CD14-positive monocyte (primary cell): ENCODE measurements around the gene CNFN. TPM values are rescaled to one million over a fixed set of nuclear protein-coding genes. Genes with fewer than 3 reads are reported as not detected.

Source experiments
- DNase-seq, 3 donors: peaks; one replicate each; pipeline ENCODE4 v3.0.0-alpha.2; 2011 to 2022
- H2AFZ ChIP-seq: 2 replicates; pipeline ENCODE4 v1.6.0; 2012; ENCODE audit warnings: mild to moderate bottlenecking, low read depth, low read length, inconsistent platforms; ENCODE audit not compliant: insufficient read depth, poor library complexity, severe bottlenecking
- H3K27ac ChIP-seq, 2 donors: 1 replicate in 1 of 2; 2 replicates in 1 of 2; pipeline ENCODE4 v1.5.1; 2012 to 2013; ENCODE audit warnings: low read length in 2 of 2, control low read depth in 1 of 2, inconsistent platforms in 1 of 2, low read depth in 1 of 2, mild to moderate bottlenecking in 1 of 2
- H3K27me3 ChIP-seq, 2 donors: one replicate each; pipeline versions ENCODE4 v1.6.0 to v1.6.1; 2011 to 2013; ENCODE audit warnings: low read length in 2 of 2; ENCODE audit not compliant: control insufficient read depth in 2 of 2, insufficient read depth in 2 of 2
- H3K36me3 ChIP-seq, 2 donors: replicated peaks in 1 of 2; 1 replicate in 1 of 2; 2 replicates in 1 of 2; pipeline versions ENCODE4 v1.5.1 to v1.6.1; 2012 to 2013; ENCODE audit warnings: low read length in 2 of 2, control low read depth in 1 of 2, inconsistent platforms in 1 of 2, mild to moderate bottlenecking in 1 of 2; ENCODE audit not compliant: insufficient read depth in 2 of 2, control insufficient read depth in 1 of 2
- H3K4me1 ChIP-seq, 2 donors: 1 replicate in 1 of 2; 2 replicates in 1 of 2; pipeline versions ENCODE4 v1.5.1 to v1.6.1; 2012 to 2013; ENCODE audit warnings: low read length in 2 of 2, control low read depth in 1 of 2, inconsistent platforms in 1 of 2, mild to moderate bottlenecking in 1 of 2, moderate library complexity in 1 of 2; ENCODE audit not compliant: insufficient read depth in 2 of 2, control insufficient read depth in 1 of 2
- H3K4me2 ChIP-seq: replicated peaks from 2 replicates; pipeline ENCODE3; 2012; ENCODE audit warnings: low read length, moderate library complexity, mild to moderate bottlenecking; ENCODE audit not compliant: poor library complexity, severe bottlenecking; ENCODE audit errors: extremely low read depth
- H3K4me3 ChIP-seq, 3 experiments: fragments of 200-600 bp in 1 of 3; sonication (generic) in 1 of 3; replicated peaks in 1 of 3; 1 replicate in 2 of 3; 2 replicates in 1 of 3; pipeline ENCODE4 v1.5.1; 2011 to 2013; ENCODE audit warnings: low read length in 3 of 3, mild to moderate bottlenecking in 3 of 3, control low read depth in 2 of 3, low read depth in 2 of 3, inconsistent platforms in 1 of 3, moderate library complexity in 1 of 3
- H3K79me2 ChIP-seq: 2 replicates; pipeline ENCODE4 v1.6.0; 2012; ENCODE audit warnings: mild to moderate bottlenecking, control low read depth, inconsistent platforms, low read length, moderate library complexity; ENCODE audit not compliant: insufficient read depth
- H3K9ac ChIP-seq: 2 replicates; pipeline ENCODE4 v1.6.0; 2017; ENCODE audit warnings: low read length, mild to moderate bottlenecking; ENCODE audit not compliant: insufficient read depth, poor library complexity, severe bottlenecking
- H3K9me3 ChIP-seq, 2 donors: replicated peaks in 1 of 2; 1 replicate in 1 of 2; 2 replicates in 1 of 2; pipeline versions ENCODE4 v1.5.1 to v1.6.1; 2012 to 2013; ENCODE audit warnings: low read length in 2 of 2, control low read depth in 1 of 2; ENCODE audit not compliant: control insufficient read depth in 1 of 2, insufficient read depth in 1 of 2
- H4K20me1 ChIP-seq: 2 replicates; pipeline ENCODE4 v1.6.0; 2012; ENCODE audit warnings: mild to moderate bottlenecking, low read length, control low read depth, moderate library complexity; ENCODE audit not compliant: insufficient read depth
- H3K27ac Mint-ChIP-seq, 7 donors: one replicate each; pipeline ENCODE4 v1.8.0; 2020; ENCODE audit warnings: mild to moderate bottlenecking in 7 of 7, mixed read lengths in 7 of 7, moderate library complexity in 6 of 7, inconsistent platforms in 2 of 7
- H3K27me3 Mint-ChIP-seq, 3 donors: one replicate each; pipeline ENCODE4 v1.8.0; 2021 to 2022; ENCODE audit warnings: low read depth in 3 of 3, mild to moderate bottlenecking in 3 of 3, mixed read lengths in 3 of 3, moderate library complexity in 3 of 3, inconsistent platforms in 1 of 3
- H3K36me3 Mint-ChIP-seq, 2 donors: one replicate each; pipeline ENCODE4 v1.8.0; 2020; ENCODE audit warnings: mixed read lengths in 2 of 2, inconsistent platforms in 1 of 2, mild to moderate bottlenecking in 1 of 2
- H3K4me1 Mint-ChIP-seq: one replicate; pipeline ENCODE4 v1.8.0; 2020; ENCODE audit warnings: mild to moderate bottlenecking, mixed read lengths
- H3K4me3 Mint-ChIP-seq, 2 donors: one replicate each; pipeline ENCODE4 v1.8.0; 2020; ENCODE audit warnings: mild to moderate bottlenecking in 2 of 2, mixed read lengths in 2 of 2, moderate library complexity in 1 of 2
- H3K9me3 Mint-ChIP-seq, 7 donors: one replicate each; pipeline ENCODE4 v1.8.0; 2020 to 2022; ENCODE audit warnings: mixed read lengths in 7 of 7, mild to moderate bottlenecking in 6 of 7, moderate library complexity in 6 of 7, inconsistent platforms in 2 of 7
- WGBS: methylation state at CpG from one replicate; pipeline ENCODE4 v1.1.5; 2013; ENCODE audit warnings: missing lambda C conversion rate; ENCODE audit not compliant: insufficient coverage; 5-methylcytosine and 5-hydroxymethylcytosine counted together
- intact Hi-C, 2 donors: fragments of 100-400 bp; cut with micrococcal nuclease; formaldehyde crosslinking; loops; one replicate each; pipeline versions ENCODE4 v1.15.0 to v1.15.1; 2023
- polyA plus RNA-seq, 3 donors: library from polyadenylated mRNA; depleted of rRNA in 1 of 3; unstranded in 2 of 3; stranded (reverse) in 1 of 3; fragments of 300-500 nt in 2 of 3; fragments of >200 nt in 1 of 3; fragmentation: Illumina TruSeq in 2 of 3; gene quantifications; 1 replicate in 2 of 3; 2 replicates in 1 of 3; pipeline ENCODE4 v1.2.3, GENCODE V29; 2012 to 2021
- TF ChIP-seq, protein P1 (sequence below): fragments of 200-600 bp; IDR thresholded peaks from one replicate; pipeline ENCODE4 v1.8.0; 2022; ENCODE audit warnings: antibody characterized with exemption, mild to moderate bottlenecking

CNFN gene
- polyA plus RNA-seq, 3 donors: 0.64 to 6.4 (median 3.4) TPM

DNA sequence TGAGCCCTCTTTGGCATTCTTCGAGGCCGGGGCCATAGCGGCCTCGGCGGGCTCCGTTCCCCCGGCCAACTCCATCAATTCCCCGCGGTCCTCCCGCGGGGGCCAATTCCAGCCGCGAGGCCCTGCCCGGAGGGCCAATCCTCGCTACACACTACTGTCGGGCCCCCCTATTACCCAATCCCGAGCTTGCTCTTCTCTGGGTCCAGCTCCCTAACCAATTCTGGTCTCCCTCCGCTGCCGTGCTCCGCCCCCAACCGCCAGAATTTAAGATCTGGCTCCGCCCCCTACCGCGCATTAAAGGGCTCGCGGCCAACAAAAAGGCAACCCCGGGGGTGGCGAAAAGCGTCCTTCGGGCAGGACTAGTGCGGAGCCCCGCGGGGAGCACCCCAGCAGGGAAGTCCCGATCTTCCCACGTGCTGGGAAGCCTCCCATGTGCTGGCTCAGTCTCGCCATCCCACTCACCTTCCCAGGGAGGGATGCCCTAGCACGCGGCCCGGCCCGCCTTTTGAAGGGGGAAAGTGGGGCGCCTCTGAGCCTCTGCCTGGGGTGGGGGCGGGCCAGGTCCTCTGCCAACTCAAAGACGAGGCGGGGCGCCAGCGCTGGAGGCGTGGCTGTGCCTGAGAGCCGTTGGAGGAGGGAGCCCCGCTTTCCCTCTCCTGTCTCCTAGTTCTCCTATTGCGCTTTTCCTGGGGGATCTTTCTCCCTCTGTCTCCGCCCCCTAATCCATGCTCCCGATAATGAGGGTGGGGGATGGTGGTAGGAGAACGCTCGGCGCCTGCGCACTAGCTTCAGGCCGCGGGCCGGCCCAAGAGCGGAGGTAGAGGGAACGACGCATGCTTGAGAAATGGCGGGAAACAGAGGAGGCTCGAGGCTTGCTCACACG lies 33.6 kb upstream of the CNFN start:
- no peaks in the 10 kb centered on the region for H3K79me2 ChIP-seq
- peaks cover 23 to 37% of the 10 kb centered on the region in 2 donors for H3K4me1 ChIP-seq
- no peaks in the 10 kb centered on the region for H4K20me1 ChIP-seq
- WGBS: 4% methylated on average over 51 of the region's 65 CpGs
- H3K4me3 Mint-ChIP-seq: peak overlapping the region; percentile 82 to 92
- peaks cover 0 to 17% (median 6%) of the 10 kb centered on the region in 7 donors for H3K9me3 Mint-ChIP-seq
- H3K4me2 ChIP-seq: peak overlapping the region; percentile 81
- H3K9ac ChIP-seq: peak overlapping the region; percentile 29
- H3K9me3 ChIP-seq: no peaks in the 10 kb centered on the region
- H2AFZ ChIP-seq: peak overlapping the region; percentile 81
- TF ChIP-seq, protein P1, sequence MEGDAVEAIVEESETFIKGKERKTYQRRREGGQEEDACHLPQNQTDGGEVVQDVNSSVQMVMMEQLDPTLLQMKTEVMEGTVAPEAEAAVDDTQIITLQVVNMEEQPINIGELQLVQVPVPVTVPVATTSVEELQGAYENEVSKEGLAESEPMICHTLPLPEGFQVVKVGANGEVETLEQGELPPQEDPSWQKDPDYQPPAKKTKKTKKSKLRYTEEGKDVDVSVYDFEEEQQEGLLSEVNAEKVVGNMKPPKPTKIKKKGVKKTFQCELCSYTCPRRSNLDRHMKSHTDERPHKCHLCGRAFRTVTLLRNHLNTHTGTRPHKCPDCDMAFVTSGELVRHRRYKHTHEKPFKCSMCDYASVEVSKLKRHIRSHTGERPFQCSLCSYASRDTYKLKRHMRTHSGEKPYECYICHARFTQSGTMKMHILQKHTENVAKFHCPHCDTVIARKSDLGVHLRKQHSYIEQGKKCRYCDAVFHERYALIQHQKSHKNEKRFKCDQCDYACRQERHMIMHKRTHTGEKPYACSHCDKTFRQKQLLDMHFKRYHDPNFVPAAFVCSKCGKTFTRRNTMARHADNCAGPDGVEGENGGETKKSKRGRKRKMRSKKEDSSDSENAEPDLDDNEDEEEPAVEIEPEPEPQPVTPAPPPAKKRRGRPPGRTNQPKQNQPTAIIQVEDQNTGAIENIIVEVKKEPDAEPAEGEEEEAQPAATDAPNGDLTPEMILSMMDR: no peak
- H3K27ac Mint-ChIP-seq: peak overlapping the region in 1 of 7 donors; percentile 58
- peaks cover 0 to 34% of the 10 kb centered on the region in 2 donors for H3K27me3 ChIP-seq
- H3K4me3 ChIP-seq: peak overlapping the region; percentile 21 to 74 (median 63)
- H3K27me3 Mint-ChIP-seq: peaks cover 39 to 56% (median 41%) of the 10 kb centered on the region in 3 donors
- H3K27ac ChIP-seq: no peak overlapping the region
- intact Hi-C loops: no loop called here
- H3K36me3 Mint-ChIP-seq: peaks cover 0 to 2% of the 10 kb centered on the region in 2 donors
- no peaks in the 10 kb centered on the region for H3K36me3 ChIP-seq
- H3K4me1 Mint-ChIP-seq: peaks cover 38% of the 10 kb centered on the region
- DNase-seq: peak; percentile 71 to 79 (median 72)

DNA sequence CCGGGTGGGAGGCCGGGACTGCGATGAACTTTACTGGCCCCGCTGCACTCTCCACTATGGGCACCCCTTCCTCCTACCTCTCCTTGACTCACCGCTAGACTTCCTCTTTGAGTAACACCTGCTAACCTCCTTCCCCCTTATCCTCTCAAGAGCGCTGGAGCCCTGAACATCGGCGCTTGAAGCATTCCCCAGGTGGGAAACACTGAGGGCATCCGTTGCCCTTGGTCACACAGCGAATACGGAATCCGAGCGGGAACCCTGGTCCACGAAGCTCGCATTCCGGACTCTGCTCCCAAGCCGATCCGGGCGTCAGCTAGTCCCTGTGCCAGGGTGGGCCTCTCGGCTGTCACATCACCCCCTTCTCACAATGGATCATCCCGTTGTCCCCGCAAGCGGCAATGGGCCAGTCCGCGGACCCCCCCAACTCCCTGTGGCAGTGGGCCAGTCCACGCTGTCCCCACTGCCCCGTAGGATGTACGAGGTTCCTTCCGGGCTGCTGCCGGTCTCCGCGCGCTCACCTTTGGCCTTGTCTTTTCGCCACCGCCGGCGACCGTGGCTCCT lies 32.9 kb upstream of the CNFN start:
- Mint-ChIP-seq H3K9me3 (peaks cover 0 to 17% (median 6%) of the 10 kb centered on the region in 7 donors), H3K27me3 (peaks cover 39 to 55% (median 40%) of the 10 kb centered on the region in 3 donors), H3K36me3 (peaks cover 0 to 2% of the 10 kb centered on the region in 2 donors), H3K4me3 (peak overlapping the region; percentile 82 to 92), H3K27ac (no peak overlapping the region), H3K4me1 (peaks cover 38% of the 10 kb centered on the region)
- Histone ChIP-seq H3K4me3 (peak overlapping the region; percentile 21 to 74 (median 63)), H4K20me1 (no peaks in the 10 kb centered on the region), H3K4me2 (peak overlapping the region; percentile 81), H3K4me1 (peaks cover 23 to 37% of the 10 kb centered on the region in 2 donors), H3K79me2 (no peaks in the 10 kb centered on the region), H2AFZ (peak overlapping the region; percentile 81), H3K9ac (peak overlapping the region; percentile 29), H3K36me3 (no peaks in the 10 kb centered on the region), H3K9me3 (no peaks in the 10 kb centered on the region), H3K27me3 (peaks cover 0 to 34% of the 10 kb centered on the region in 2 donors), H3K27ac (no peak overlapping the region)
- DNase-seq: peak in 2 of 3 donors; percentile 11 to 42
- intact Hi-C loops: no loop called here
- WGBS: 0% methylated on average over 35 of the region's 38 CpGs
- TF ChIP-seq, protein P1: no peak
